HCT116 (cell line): ENCODE data around the gene MAPK8IP1. TPM values are rescaled to one million over a fixed set of nuclear protein-coding genes. Genes with fewer than 3 reads are reported as not detected.

ENCODE experiments used
- ATAC-seq: fragments of 200-7000 bp; cut with Tn5 transposase; 2 replicates; pipeline ENCODE4 v1.9.1; 2020; ENCODE audit warnings: mild to moderate bottlenecking, moderate library complexity
- BruUV-seq: library from RNA; stranded (reverse); fragments of 400-500 nt; replicated peaks from 2 replicates; lab custom pipeline; 2021; lab: Mats Ljungman, UMichigan
- CTCF ChIA-PET: fragments of 300-600 bp; sonication (Branson Sonifier 250); formaldehyde crosslinking; loops from one replicate; lab custom pipeline; 2021; ENCODE audit warnings: antibody characterized with exemption; lab: Charles Lee
- POLR2A ChIA-PET: fragments of 300-600, 350-600 bp; sonication (Branson Sonifier 250); formaldehyde crosslinking; loops from one replicate; lab custom pipeline; 2021; ENCODE audit warnings: antibody characterized with exemption; lab: Charles Lee
- RAD21 ChIA-PET, 2 experiments: fragments of 300-600 bp; sonication (Branson Sonifier 250); formaldehyde crosslinking; loops; one replicate each; lab custom pipeline; 2023; ENCODE audit warnings: low total read pairs in 2 of 2; ENCODE audit not compliant: uncharacterized antibody in 2 of 2, unreplicated experiment in 2 of 2, low non-redundant PET in 1 of 2; lab: Charles Lee
- DNase-seq: peaks from one replicate; pipeline ENCODE4 v3.0.0-alpha.2; 2010; ENCODE audit warnings: low read depth, low spot score
- H2AFZ ChIP-seq: fragments of 200-600 bp; shearing (Covaris generic), sonication (generic); 2 replicates; pipeline ENCODE4 v1.6.1; 2017; ENCODE audit warnings: low read depth, mixed run types, mixed read lengths, antibody characterized with exemption, low read length; ENCODE audit not compliant: poor library complexity, severe bottlenecking
- H3K27ac ChIP-seq: 2 replicates; pipeline ENCODE4 v1.5.1; 2012; ENCODE audit warnings: low read depth, low read length
- H3K27me3 ChIP-seq: fragments of 200-600 bp; sonication (generic); 2 replicates; pipeline ENCODE4 v1.6.1; 2016; ENCODE audit warnings: mixed run types, low read length, mixed read lengths; ENCODE audit not compliant: insufficient read depth
- H3K36me3 ChIP-seq, 2 experiments: fragments of 200-500 bp in 1 of 2; fragments of 200-600 bp in 1 of 2; sonication (Bioruptor generic) in 1 of 2; sonication (generic) in 1 of 2; 2 replicates each; pipeline versions ENCODE4 v1.5.1 to v1.6.1; 2014 to 2016; ENCODE audit warnings: low read length in 2 of 2, inconsistent platforms in 1 of 2, mixed read lengths in 1 of 2, mixed run types in 1 of 2; ENCODE audit not compliant: insufficient read depth in 2 of 2, control insufficient read depth in 1 of 2
- H3K4me1 ChIP-seq, 2 experiments: fragments of 200-600 bp in 1 of 2; sonication (generic) in 1 of 2; 2 replicates each; pipeline versions ENCODE4 v1.5.1 to v1.6.1; 2012 to 2017; ENCODE audit warnings: low read length in 2 of 2, inconsistent platforms in 1 of 2, mild to moderate bottlenecking in 1 of 2, mixed read lengths in 1 of 2, mixed run types in 1 of 2, moderate library complexity in 1 of 2; ENCODE audit not compliant: insufficient read depth in 2 of 2, control insufficient read depth in 1 of 2
- H3K4me2 ChIP-seq: fragments of 200-600 bp; sonication (generic); 2 replicates; pipeline ENCODE4 v1.6.1; 2017; ENCODE audit warnings: mixed run types, low read length, mixed read lengths
- H3K4me3 ChIP-seq, 2 experiments: fragments of 200-600 bp in 1 of 2; sonication (generic) in 1 of 2; replicated peaks in 1 of 2; 2 replicates each; pipeline ENCODE4 v1.5.1; 2011 to 2016; ENCODE audit warnings: low read length in 2 of 2, control low read depth in 1 of 2, low read depth in 1 of 2, mild to moderate bottlenecking in 1 of 2, mixed read lengths in 1 of 2, mixed run types in 1 of 2
- H3K79me2 ChIP-seq: fragments of 200-600 bp; sonication (generic); 2 replicates; pipeline ENCODE4 v1.6.1; 2017; ENCODE audit warnings: mild to moderate bottlenecking, mixed run types, low read length, moderate library complexity, mixed read lengths; ENCODE audit not compliant: insufficient read depth
- H3K9ac ChIP-seq: fragments of 200-600 bp; sonication (generic); 2 replicates; pipeline ENCODE4 v1.6.1; 2016; ENCODE audit warnings: low read length, mixed read lengths
- H3K9me2 ChIP-seq: fragments of 200-600 bp; sonication (generic), shearing (Covaris generic); 2 replicates; pipeline ENCODE4 v1.6.1; 2017; ENCODE audit warnings: mixed run types, mild to moderate bottlenecking, moderate library complexity; ENCODE audit not compliant: insufficient read depth
- H3K9me3 ChIP-seq, 2 experiments: fragments of 200-500 bp in 1 of 2; fragments of 200-600 bp in 1 of 2; sonication (Bioruptor generic) in 1 of 2; sonication (generic) in 1 of 2; 2 replicates each; pipeline ENCODE4 v1.6.1; 2014 to 2017; ENCODE audit warnings: low read length in 2 of 2, mixed read lengths in 2 of 2, inconsistent platforms in 1 of 2, low read depth in 1 of 2, mild to moderate bottlenecking in 1 of 2, mixed run types in 1 of 2, moderate library complexity in 1 of 2; ENCODE audit not compliant: control insufficient read depth in 1 of 2, insufficient read depth in 1 of 2
- H4K20me1 ChIP-seq: fragments of 200-600 bp; sonication (generic), shearing (Covaris generic); 2 replicates; pipeline ENCODE4 v1.6.1; 2017; ENCODE audit warnings: mixed run types, mild to moderate bottlenecking, moderate library complexity; ENCODE audit not compliant: insufficient read depth
- ELF1 ChIP-seq: IDR thresholded peaks from 2 replicates; pipeline ENCODE4 v1.6.1; 2012; ENCODE audit warnings: low read depth, borderline replicate concordance
- EZH2 ChIP-seq: fragments of 200-600 bp; sonication (generic); IDR thresholded peaks from 2 replicates; pipeline ENCODE4 v1.6.1; 2017; ENCODE audit warnings: antibody characterized with exemption, mixed run types
- POLR2A ChIP-seq: IDR thresholded peaks from 2 replicates; pipeline ENCODE4 v1.7.0; 2011; ENCODE audit warnings: borderline replicate concordance; ENCODE audit not compliant: insufficient read depth, insufficient read length; ENCODE audit errors: extremely low read depth
- POLR2AphosphoS5 ChIP-seq: IDR thresholded peaks from 2 replicates; pipeline ENCODE4 v1.6.1; 2011; ENCODE audit warnings: mild to moderate bottlenecking, low read depth, low read length, moderate library complexity
- RAD21 ChIP-seq: IDR thresholded peaks from 2 replicates; pipeline ENCODE4 v1.6.1; 2012; ENCODE audit warnings: low read depth, mild to moderate bottlenecking
- TCF7L2 ChIP-seq: IDR thresholded peaks from 2 replicates; pipeline ENCODE4 v1.7.0; 2011; ENCODE audit warnings: borderline replicate concordance, inconsistent platforms; ENCODE audit not compliant: insufficient read depth, insufficient read length; ENCODE audit errors: extremely low read depth
- YY1 ChIP-seq: IDR thresholded peaks from 2 replicates; pipeline ENCODE4 v1.6.1; 2011; ENCODE audit warnings: low read length, low read depth, moderate library complexity, mild to moderate bottlenecking; ENCODE audit not compliant: insufficient replicate concordance; ENCODE audit errors: extremely low read depth
- ZFX ChIP-seq: fragments of 450-650 bp; IDR thresholded peaks from 2 replicates; pipeline ENCODE4 v1.6.1; 2017
- intact Hi-C: fragments of 100-400 bp; cut with micrococcal nuclease; formaldehyde crosslinking; loops from 2 replicates; pipeline ENCODE4 v1.10.0; 2022
- total RNA-seq: library from RNA; stranded (reverse); gene quantifications from one replicate; pipeline ENCODE4 v1.2.1, GENCODE V29; 2021; ENCODE audit not compliant: unreplicated experiment
- TF ChIP-seq, protein P1 (sequence below), 3 experiments: fragments of 200-600 bp in 1 of 3; sonication (generic) in 1 of 3; IDR thresholded peaks in 2 of 3; conservative IDR thresholded peaks in 1 of 3; 2 replicates each; pipeline ENCODE4 v1.5.1; 2012 to 2017; ENCODE audit warnings: low read depth in 2 of 3, low read length in 2 of 3, antibody characterized with exemption in 1 of 3, borderline replicate concordance in 1 of 3, control low read depth in 1 of 3, mild to moderate bottlenecking in 1 of 3, mixed read lengths in 1 of 3, mixed run types in 1 of 3, moderate library complexity in 1 of 3; ENCODE audit not compliant: insufficient read depth in 1 of 3

The MAPK8IP1 gene
- total RNA-seq, 1 experiment from 2014 or later = 10.1 TPM

DNA sequence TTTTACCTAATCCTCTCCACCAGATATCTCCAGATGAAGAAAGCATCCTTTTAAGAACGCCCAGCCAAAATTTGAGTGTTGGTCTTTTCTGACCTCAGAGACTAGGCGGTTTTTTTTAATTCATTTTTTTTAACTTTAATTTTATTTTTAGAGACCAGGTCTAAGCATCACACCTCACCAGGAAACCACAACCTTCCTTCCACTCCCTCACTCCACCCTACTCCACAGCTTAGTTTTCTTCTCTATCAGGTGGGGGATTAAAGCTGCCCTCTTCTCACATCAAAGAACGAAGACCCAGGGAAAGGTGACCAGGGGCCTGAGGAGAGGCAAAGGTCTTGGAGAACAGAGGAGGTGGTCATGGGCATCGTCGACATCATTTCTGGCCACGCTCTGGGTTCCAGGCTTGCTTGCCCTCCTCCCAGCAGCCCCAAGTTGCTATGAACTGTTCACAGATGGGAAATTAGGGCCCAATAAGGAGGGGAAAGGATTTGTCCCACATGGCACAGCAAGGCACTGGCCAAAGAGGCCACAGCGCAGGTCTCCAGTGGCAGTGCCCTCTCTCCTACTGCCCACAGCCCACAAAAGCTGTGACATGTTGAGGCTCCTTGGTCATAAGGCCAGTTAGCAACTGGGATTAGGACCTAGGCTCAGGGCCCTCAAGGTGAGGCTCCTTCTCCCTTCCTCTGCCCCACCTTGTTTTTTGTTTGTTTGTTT lies 33.7 kb downstream of the MAPK8IP1 start (continued):
- no peak for TF ChIP-seq YY1
- TF ChIP-seq POLR2AphosphoS5 = no peak
- no peak for TF ChIP-seq EZH2
- no peak for TF ChIP-seq POLR2A
- TF ChIP-seq, protein P1, sequence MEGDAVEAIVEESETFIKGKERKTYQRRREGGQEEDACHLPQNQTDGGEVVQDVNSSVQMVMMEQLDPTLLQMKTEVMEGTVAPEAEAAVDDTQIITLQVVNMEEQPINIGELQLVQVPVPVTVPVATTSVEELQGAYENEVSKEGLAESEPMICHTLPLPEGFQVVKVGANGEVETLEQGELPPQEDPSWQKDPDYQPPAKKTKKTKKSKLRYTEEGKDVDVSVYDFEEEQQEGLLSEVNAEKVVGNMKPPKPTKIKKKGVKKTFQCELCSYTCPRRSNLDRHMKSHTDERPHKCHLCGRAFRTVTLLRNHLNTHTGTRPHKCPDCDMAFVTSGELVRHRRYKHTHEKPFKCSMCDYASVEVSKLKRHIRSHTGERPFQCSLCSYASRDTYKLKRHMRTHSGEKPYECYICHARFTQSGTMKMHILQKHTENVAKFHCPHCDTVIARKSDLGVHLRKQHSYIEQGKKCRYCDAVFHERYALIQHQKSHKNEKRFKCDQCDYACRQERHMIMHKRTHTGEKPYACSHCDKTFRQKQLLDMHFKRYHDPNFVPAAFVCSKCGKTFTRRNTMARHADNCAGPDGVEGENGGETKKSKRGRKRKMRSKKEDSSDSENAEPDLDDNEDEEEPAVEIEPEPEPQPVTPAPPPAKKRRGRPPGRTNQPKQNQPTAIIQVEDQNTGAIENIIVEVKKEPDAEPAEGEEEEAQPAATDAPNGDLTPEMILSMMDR (IDR thresholded peaks at IDR 0.05 in 2 of 3, conservative IDR thresholded peaks at IDR 0.05 in 1 of 3; ENCODE audit: borderline replicate concordance in 1 of 3, insufficient read depth in 1 of 3, low read depth in 2 of 3, low read length in 2 of 3) = no peak
- TF ChIP-seq TCF7L2 = no peak
- no peak for TF ChIP-seq ELF1

DNA sequence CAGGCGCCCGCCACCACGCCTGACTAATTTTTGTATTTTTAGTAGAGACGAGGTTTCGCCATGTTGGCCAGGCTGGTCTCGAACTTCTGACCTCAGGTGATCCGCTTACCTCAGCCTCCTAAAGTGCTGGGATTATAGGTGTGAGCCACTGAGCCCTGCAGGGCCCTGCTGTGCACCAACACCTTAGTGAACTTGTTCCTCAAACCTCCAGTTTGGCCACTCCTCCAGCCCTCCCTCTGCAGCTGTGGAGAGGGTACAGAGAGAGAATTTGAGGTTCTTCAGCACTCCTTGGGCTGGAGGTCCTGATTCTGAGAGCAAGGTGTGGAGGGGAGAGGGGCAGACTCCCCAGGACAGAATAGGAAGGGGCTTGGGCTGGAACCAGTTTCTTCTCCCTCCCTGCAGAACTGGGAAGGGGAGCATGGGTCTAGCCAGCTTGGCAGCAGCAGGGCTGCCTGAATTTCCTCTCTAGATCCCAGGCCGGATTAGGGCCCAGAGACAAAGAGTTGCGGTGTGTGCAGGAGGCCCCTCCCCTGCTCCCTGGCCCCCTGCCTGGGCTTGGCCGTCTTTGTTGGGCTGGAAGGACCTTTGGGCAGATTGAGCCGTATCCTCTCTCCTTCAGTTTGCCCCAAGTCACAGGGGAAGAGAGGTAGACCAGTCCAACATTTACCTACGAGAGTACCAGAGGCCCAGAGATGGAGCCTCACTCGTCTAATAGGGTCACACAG lies 34.5 kb downstream of the MAPK8IP1 start:
- H3K27me3 ChIP-seq = no peaks in the 10 kb centered on the region
- no peak overlapping the region for H3K9ac ChIP-seq
- H3K36me3 ChIP-seq = peaks cover 0 to 12% of the 10 kb centered on the region in 2 experiments; a peak in 3 of 4 replicates
- H3K9me2 ChIP-seq = no peaks in the 10 kb centered on the region
- no peaks in the 10 kb centered on the region for H4K20me1 ChIP-seq
- no peak overlapping the region for H2AFZ ChIP-seq
- H3K4me2 ChIP-seq = no peak overlapping the region
- intact Hi-C loops = no loop called here
- no peaks in the 10 kb centered on the region for H3K9me3 ChIP-seq
- TF ChIP-seq ZFX = no peak
- no peak for TF ChIP-seq RAD21
- no TSS peak for BruUV-seq
- H3K4me3 ChIP-seq = no peak overlapping the region
- H3K27ac ChIP-seq = no peak overlapping the region
- H3K4me1 ChIP-seq = peaks cover 17 to 31% of the 10 kb centered on the region in 2 experiments
- ATAC-seq (no peak), DNase-seq (no peak)
- ChIA-PET POLR2A (no interaction called here), RAD21 (no interaction called here), CTCF (no interaction called here)
- peaks cover 27% of the 10 kb centered on the region for H3K79me2 ChIP-seq
